ENCODE measurements around the gene FOXA1.

- TF ChIP-seq CTCF (conservative IDR thresholded peaks at IDR 0.05; ENCODE audit: low read depth, low read length) (no peak), EZH2 (IDR thresholded peaks at IDR 0.05; ENCODE audit: low read length, unreplicated experiment) (no peak)
These were observed 43.5 kb upstream of the FOXA1 start for GRCh38 chr14:37638599-37638998.
